Cardiac fibroblast (primary cell): ENCODE results near the gene EIF4G1.

Experiments used
- DNase-seq, 2 donors: peaks; one replicate each; pipeline versions ENCODE4 v3.0.0 to v3.0.0-alpha.2; 2010; ENCODE audit warnings: low read depth in 2 of 2
- H3K4me3 ChIP-seq, 2 donors: replicated peaks in 1 of 2; 1 replicate in 1 of 2; 2 replicates in 1 of 2; pipeline ENCODE4 v1.5.1; 2011; ENCODE audit warnings: low read depth in 2 of 2, low read length in 2 of 2, mild to moderate bottlenecking in 2 of 2, moderate library complexity in 1 of 2
- TF ChIP-seq, protein P1 (sequence below): IDR thresholded peaks from one replicate; pipeline ENCODE4 v1.5.1; 2011; ENCODE audit warnings: low read depth, mild to moderate bottlenecking, low read length, inconsistent platforms

EIF4G1 gene

DNA sequence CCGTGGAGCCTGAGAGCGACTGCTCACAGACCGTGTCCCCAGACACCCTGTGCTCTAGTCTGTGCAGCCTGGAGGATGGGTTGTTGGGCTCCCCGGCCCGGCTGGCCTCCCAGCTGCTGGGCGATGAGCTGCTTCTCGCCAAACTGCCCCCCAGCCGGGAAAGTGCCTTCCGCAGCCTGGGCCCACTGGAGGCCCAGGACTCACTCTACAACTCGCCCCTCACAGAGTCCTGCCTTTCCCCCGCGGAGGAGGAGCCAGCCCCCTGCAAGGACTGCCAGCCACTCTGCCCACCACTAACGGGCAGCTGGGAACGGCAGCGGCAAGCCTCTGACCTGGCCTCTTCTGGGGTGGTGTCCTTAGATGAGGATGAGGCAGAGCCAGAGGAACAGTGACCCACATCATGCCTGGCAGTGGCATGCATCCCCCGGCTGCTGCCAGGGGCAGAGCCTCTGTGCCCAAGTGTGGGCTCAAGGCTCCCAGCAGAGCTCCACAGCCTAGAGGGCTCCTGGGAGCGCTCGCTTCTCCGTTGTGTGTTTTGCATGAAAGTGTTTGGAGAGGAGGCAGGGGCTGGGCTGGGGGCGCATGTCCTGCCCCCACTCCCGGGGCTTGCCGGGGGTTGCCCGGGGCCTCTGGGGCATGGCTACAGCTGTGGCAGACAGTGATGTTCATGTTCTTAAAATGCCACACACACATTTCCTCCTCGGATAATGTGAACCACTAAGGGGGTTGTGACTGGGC lies 30.3 kb downstream of the EIF4G1 start:
- no peak for DNase-seq

DNA sequence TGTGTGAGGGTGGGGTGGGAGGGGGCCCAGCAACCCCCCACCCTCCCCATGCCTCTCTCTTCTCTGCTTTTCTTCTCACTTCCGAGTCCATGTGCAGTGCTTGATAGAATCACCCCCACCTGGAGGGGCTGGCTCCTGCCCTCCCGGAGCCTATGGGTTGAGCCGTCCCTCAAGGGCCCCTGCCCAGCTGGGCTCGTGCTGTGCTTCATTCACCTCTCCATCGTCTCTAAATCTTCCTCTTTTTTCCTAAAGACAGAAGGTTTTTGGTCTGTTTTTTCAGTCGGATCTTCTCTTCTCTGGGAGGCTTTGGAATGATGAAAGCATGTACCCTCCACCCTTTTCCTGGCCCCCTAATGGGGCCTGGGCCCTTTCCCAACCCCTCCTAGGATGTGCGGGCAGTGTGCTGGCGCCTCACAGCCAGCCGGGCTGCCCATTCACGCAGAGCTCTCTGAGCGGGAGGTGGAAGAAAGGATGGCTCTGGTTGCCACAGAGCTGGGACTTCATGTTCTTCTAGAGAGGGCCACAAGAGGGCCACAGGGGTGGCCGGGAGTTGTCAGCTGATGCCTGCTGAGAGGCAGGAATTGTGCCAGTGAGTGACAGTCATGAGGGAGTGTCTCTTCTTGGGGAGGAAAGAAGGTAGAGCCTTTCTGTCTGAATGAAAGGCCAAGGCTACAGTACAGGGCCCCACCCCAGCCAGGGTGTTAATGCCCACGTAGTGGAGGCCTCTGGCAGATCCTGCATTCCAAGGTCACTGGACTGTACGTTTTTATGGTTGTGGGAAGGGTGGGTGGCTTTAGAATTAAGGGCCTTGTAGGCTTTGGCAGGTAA lies 31.1 kb downstream of the EIF4G1 start:
- peak; percentile 67 to 70 for DNase-seq
- no peak overlapping the region for H3K4me3 ChIP-seq
- TF ChIP-seq, protein P1, sequence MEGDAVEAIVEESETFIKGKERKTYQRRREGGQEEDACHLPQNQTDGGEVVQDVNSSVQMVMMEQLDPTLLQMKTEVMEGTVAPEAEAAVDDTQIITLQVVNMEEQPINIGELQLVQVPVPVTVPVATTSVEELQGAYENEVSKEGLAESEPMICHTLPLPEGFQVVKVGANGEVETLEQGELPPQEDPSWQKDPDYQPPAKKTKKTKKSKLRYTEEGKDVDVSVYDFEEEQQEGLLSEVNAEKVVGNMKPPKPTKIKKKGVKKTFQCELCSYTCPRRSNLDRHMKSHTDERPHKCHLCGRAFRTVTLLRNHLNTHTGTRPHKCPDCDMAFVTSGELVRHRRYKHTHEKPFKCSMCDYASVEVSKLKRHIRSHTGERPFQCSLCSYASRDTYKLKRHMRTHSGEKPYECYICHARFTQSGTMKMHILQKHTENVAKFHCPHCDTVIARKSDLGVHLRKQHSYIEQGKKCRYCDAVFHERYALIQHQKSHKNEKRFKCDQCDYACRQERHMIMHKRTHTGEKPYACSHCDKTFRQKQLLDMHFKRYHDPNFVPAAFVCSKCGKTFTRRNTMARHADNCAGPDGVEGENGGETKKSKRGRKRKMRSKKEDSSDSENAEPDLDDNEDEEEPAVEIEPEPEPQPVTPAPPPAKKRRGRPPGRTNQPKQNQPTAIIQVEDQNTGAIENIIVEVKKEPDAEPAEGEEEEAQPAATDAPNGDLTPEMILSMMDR, result peak; percentile 60

More for the DNA sequence above, 30.3 kb downstream of the EIF4G1 start:
- no peak overlapping the region for H3K4me3 ChIP-seq
- TF ChIP-seq, protein P1, result no peak

DNA sequence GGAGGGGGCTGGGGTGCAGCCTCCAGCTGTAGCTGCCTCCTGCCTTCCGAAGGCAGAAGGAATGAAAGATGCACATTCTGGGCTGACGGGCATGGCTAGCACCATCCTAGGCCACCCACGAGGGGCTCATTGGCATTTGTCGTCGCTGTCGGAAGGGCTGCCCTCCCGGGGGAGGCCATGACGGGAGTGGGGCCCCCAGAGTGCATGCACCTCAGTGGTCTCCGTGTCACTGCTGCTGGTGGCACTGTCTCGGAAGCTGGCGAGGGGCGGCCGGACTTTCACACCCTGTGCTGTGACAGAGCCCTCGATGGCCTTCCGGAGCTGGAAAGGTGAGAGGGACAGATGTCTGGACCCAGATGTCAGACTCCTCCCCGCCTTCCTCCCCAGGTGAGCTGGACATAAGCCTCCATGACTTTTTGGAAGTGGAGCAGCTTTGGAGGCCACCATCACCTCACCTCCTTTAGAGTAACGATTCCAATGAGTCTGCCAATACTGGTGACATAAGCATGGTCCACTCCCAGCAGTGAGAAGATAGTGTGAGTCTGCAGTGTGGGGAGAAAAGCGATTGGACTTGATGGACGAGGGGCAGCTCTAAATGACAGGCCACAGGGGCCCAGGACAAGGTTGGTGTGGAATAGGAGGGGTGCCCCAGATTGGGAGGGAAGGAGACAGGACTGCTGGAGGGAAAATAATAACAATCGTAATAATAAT lies 32.2 kb downstream of the EIF4G1 start:
- no peak for DNase-seq
- no peak overlapping the region for H3K4me3 ChIP-seq
- TF ChIP-seq, protein P1, result no peak

DNA sequence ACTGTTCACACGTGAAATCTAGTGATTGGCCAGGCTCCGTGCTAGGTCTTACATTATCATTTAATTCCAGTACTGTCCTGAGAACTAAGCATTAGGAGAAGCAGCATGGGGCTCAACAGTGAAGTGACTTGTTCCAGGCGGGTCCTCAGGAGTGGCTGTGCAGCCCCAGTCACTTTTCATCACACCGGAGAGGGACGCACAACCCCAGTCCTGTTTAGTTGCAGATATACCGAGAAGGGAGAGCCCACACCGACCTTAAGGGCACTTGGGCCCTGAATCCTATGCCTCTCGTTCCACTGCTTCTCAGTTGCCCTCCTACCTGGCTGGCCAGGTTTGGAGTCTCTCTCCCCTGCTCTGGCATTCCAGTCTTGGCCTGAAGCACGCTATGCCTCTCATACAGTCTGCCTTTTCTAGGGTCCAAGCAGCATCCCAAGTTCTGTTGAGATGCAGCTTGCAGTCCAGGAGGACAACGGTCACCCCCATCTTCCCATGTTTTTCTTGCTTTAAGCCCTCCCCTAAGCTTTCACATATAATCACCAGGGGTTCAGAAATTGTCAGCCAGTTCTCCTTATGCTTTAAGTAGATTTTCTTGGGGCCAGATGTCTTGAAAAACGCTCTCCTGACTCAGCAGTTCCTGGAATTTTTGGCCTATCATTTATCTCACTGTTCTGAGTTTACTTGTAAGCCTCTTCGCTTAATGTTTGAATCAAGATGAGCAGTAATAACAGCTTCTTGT lies 33.1 kb downstream of the EIF4G1 start:
- no peak overlapping the region for H3K4me3 ChIP-seq
- TF ChIP-seq, protein P1, result no peak
- peak in 1 of 2 donors; percentile 63 for DNase-seq

DNA sequence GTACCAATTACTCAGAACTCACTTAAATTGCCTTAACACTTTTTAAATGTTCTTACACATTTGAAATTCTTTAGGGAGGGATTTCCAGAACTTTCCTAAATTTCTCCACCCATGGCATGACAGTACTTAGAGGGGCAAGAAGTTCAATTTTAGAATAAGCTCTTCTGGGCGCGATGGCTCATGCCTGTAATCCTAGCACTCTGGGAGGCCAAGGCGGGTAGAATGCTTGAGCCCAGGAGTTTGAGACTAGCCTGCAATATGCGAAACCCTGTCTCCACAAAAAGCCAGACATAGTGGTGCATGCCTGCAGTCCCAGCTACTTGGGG lies 33.6 kb downstream of the EIF4G1 start:
- DNase-seq, result no peak
- no peak overlapping the region for H3K4me3 ChIP-seq
- TF ChIP-seq, protein P1, result no peak
